ENCODE measurements around the gene RIPK4.

The RIPK4 gene

GRCh38 chr21:41766883-41767605, at the start of gene RIPK4:
RIPK4 (minus strand) TSS chr21:41767052; CDS start chr21:41767041, 11 bp downstream.
- FAIRE-seq: peak; percentile 45

DNA sequence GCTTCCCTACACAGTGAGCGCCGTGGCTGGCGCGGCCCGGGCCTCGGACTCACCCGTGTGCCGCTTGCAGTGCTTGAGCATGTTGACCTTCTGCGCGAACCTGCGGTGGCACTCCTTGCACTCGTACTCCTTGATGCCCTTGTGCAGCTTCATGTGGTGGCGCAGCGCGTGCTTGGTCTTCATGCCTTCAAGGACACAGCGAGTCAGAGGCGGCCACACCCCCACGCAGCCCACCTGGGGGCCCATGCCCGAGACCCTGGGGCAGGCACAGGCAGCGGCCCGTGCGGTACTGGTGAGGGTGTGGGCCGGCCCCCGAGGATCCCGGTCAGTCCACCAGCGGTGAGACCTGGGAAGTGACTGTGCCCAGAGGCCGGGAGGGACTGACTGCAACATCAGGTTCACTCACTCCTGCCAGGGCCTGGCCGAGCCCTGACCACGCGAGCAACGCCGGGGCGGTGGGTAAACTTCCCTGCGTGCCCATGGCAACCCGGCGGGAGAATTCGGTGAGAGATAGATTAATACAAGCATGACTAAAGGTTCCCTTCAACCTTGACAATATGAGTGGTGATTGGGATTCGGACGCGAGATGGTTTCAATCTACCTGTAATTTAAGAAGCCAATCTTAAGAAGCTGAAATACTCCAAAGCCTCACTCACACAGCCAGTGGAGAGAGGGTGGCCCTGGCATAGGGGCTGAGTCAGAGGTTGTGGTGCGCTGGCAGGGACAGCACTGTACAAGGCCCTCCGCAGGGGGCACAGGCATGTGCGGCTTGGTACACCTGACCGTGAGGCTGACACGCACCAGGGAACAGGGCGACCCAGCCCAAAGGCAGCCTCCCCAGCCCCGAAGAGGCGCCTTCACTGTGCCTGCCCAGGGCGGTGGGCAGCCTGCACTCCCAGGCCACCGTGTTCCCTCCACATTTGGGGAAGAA, 49.1 kb upstream of the RIPK4 start:
- FAIRE-seq (no peak), DNase-seq (ENCODE audit: extremely low spot score, insufficient read length, low read depth) (no peak)

More at GRCh38 chr21:41766883-41767605, at the start of gene RIPK4:
- DNase-seq (ENCODE audit: extremely low spot score, insufficient read length, low read depth): peak; percentile 29

- FAIRE-seq (no peak), DNase-seq (ENCODE audit: extremely low spot score, insufficient read length, low read depth) (no peak)
These were observed 46.4 kb upstream of the RIPK4 start for GRCh38 chr21:41813226-41813625.

DNA sequence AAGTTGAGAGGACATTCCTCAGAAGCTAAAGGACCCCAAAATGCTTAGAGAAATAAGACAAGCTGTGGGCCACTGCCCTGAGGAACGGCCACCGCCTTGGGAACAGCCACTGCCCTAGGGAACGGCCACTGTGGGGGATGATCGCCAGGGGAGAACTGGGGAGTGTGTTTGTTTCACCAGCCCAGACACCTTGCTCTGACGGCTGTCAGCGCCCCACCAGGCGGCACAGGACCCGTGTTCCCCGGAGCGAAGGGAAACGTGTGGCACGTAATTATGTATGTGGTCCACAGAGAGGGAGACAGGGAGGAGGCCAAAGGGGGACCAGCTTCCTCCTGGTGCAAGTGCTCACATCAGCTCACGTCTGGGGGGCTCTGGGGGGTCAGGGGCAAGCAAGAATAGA, 45.8 kb upstream of the RIPK4 start:
- DNase-seq (ENCODE audit: extremely low spot score, insufficient read length, low read depth) (no peak), FAIRE-seq (no peak)

DNA sequence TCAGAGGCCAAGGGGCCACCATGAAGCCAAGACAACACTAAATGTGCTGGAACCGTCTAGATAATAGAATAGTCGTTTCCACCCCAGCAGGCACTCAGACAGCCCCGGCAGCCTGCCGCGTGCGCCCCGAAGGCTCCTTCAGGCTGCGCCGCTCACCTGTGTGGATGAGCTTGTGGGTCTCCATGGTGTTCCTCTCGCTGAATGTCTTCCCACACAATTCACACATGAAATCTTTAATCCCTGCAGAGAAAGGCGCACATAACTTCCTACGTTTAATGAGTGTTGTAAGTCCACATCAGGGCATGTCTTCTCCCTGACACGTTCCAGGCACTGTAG, 43.7 kb upstream of the RIPK4 start:
- no peak for DNase-seq (ENCODE audit: extremely low spot score, insufficient read length, low read depth)
- FAIRE-seq: no peak

GRCh38 chr21:41809891-41810596, 43.2 kb upstream of the RIPK4 start:
- DNase-seq (ENCODE audit: extremely low spot score, insufficient read length, low read depth): no peak
- FAIRE-seq: no peak

GRCh38 chr21:41808846-41809245, 42.0 kb upstream of the RIPK4 start:
- no peak for FAIRE-seq
- DNase-seq (ENCODE audit: extremely low spot score, insufficient read length, low read depth): no peak

DNA sequence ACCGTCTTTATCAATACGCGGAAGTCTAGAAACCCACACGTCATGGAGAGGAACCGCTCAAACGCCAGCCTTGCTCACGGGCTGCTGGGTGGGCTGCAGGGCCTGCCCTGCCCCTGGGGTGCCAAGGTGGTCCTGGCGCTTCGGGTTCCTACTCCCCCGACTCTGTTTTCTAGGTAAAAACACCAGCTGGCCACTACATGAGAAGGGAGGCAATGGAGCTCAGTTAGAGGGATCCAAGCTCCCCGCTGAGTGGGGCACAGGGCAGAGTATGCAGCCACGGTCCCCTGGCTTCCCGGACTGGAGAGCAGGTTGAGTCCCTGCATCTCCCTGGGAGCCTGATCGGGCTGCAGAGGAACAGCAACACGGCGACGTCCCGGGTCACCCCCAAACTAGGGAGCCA, 41.2 kb upstream of the RIPK4 start:
- DNase-seq (ENCODE audit: extremely low spot score, insufficient read length, low read depth) (no peak), FAIRE-seq (no peak)

DNA sequence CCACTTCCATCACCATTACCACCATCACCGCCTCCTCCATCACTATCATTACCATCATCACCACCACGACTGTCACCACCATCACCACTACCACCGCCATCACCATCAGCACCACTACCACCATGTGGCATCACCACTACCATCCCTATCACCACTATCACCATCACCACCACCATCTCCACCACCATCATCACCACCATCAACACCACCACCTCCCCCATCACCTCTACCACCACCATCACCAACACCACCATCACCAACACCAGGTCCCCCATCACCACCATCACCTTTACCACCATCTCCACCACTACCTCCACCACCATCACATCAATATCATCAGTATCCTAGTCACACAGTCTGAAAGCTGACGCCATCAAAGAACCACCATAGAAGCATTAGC, 39.9 kb upstream of the RIPK4 start:
- FAIRE-seq (no peak), DNase-seq (ENCODE audit: extremely low spot score, insufficient read length, low read depth) (no peak)

GRCh38 chr21:41805643-41806042, 38.8 kb upstream of the RIPK4 start:
- FAIRE-seq: no peak
- no peak for DNase-seq (ENCODE audit: extremely low spot score, insufficient read length, low read depth)

DNA sequence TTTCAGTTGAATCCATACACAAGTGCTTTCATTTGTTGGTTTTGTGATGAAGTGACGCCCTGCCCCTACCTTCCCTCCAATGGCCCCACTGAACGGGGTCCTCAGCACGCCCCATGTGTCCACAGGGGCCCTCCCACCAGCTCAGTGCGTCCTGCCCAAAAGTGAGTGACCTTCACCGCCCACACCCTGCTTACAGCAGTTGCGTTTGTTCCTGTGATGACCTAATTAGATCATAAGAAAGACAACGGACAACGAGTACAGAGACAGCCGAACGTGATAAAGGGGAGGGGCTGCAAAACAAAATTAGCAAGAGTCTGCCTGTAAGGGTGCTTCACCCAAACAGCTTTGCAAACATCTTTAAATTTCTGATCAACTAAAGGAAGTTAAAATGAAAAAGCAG, 38.2 kb upstream of the RIPK4 start:
- FAIRE-seq (no peak), DNase-seq (ENCODE audit: extremely low spot score, insufficient read length, low read depth) (no peak)

- FAIRE-seq (no peak), DNase-seq (ENCODE audit: extremely low spot score, insufficient read length, low read depth) (no peak)
These were observed 37.5 kb upstream of the RIPK4 start for GRCh38 chr21:41804381-41804780.

DNA sequence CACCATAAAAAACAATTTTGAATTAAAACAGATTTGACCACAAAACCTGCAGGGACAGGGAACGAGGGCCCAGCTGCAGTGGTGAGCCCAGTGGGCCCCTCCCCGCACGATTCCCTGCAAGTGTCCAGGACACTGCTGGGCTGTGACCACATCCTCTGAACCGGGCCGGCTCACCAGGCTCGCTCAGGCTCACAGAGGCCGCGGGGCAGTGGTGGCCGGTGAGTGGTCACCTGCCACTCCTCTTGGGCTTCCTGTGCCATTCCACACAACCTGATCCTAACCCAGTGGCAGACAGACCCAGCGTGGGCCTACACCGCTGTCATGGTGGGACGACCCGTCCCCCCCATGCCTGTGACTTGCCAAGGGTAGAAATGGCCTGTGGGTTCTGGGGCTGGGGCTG, 36.5 kb upstream of the RIPK4 start:
- FAIRE-seq: no peak

DNA sequence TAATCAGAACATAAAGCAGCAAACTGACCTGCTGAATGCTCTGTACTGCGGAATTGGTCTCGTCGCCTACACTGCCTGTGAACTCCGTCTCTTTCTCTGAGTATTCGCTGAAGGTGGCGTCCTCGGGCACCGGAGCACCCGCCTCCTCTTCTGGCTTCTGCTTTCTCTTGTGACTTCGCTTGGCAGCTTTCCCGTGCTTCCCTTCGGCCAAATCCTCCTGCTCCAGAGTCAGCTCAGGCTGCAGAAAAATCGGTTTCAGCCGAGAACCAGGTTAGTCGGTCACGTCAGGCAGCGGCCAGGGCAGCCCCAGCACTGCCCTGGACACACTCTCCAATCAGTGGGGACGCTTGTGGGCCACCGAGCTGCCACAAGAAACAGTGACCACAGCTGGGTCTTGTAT, 35.8 kb upstream of the RIPK4 start:
- DNase-seq (ENCODE audit: extremely low spot score, insufficient read length, low read depth) (no peak), FAIRE-seq (no peak)

More for the DNA sequence above, 36.5 kb upstream of the RIPK4 start:
- DNase-seq (ENCODE audit: extremely low spot score, insufficient read length, low read depth): no peak

DNA sequence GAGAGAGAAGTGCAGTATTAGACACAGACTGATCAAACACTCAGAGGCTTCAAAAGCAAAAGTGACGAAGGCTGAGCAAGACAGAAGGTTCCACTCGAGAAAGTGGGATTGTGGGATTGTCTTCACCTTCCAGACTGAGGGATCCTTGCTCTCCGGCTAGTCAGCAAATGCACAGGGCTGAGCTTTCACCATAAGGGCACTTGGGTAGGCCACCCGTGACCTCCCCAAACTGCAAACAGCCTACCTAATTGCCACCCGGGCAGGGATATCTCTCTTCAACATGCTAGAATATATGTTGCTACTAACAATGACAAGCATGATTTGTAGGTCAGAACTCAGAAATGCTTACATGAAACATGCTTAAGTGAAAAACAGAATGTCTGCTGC, 35.3 kb upstream of the RIPK4 start:
- FAIRE-seq (no peak), DNase-seq (ENCODE audit: extremely low spot score, insufficient read length, low read depth) (no peak)

DNA sequence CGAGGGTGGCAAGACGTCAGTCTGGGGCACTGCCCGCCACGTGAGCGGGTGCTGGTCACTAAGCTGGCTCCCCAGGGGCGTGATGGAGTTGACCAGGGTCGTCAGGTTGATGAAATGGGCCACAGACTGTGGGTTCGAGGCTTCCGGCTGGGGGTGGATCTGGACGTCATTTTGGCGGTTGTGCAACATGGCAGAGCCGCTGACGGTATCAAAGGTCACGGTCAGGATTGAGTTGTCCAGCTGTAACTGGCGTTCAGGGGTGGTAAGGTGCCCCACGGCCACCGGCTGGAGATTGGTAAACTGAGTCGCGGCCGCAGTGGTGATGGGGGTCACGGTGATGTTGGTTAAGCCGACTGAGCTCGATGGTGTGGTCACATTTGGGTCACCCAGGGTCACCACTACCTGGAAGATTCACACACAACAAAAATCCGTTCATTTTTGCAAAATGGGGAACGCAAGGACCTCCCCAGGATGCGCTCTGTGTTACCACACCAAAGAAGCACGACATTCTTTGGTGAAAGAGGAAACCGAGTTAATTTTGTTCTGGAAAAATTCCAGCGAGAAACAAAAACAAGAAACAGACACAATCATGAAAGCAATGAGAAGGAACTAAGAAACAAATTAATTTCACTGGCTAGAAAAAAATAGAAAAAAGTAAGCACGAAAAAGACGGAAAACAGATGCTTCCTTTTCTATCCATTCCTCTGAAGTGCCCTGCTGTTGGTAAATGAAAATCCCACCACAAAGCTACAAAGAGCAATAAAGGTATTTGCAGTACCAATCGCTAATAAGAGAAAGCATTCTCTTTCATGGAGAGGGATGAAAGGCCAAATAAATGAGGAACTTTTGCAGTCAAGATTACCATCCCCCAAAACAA, 34.7 kb upstream of the RIPK4 start:
- no peak for FAIRE-seq
- DNase-seq (ENCODE audit: extremely low spot score, insufficient read length, low read depth): no peak

- DNase-seq (ENCODE audit: extremely low spot score, insufficient read length, low read depth) (no peak), FAIRE-seq (no peak)
These were observed 33.8 kb upstream of the RIPK4 start for GRCh38 chr21:41800425-41801320.

- DNase-seq (ENCODE audit: extremely low spot score, insufficient read length, low read depth) (no peak), FAIRE-seq (no peak)
These were observed 32.9 kb upstream of the RIPK4 start for GRCh38 chr21:41799763-41800162.

DNA sequence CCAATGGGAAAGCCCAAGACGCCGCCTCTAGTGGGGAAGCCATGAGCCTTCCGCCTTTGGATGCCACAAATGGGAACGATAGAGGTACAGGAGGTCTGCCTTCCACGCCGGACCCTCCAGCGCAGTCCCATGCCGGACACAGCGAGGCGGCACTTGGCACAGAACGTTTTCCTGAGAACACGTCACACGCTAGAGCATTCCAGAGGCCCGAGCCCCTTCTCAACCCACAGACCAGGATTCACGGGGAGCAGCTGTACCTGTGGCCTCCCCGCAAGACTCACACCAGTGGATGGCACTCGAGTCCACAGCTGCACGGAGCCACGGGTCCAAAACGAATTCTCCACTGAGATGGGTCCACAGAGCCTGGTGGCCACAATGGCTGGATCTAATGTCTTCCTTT, 31.5 kb upstream of the RIPK4 start:
- DNase-seq (ENCODE audit: extremely low spot score, insufficient read length, low read depth): no peak
- FAIRE-seq: no peak

All from GM18507 (cell line).